Gastroesophageal sphincter (tissue), 3 donors: ENCODE data around the gene DHRS7.

Source experiments
- POLR2A ChIP-seq, 2 donors: fragments of 450-650 bp; IDR thresholded peaks; one replicate each; pipeline ENCODE4 v1.6.1; 2017; ENCODE audit warnings: antibody characterized with exemption in 2 of 2, mild to moderate bottlenecking in 2 of 2, moderate library complexity in 1 of 2
- TF ChIP-seq, protein P1 (sequence below), 4 experiments: fragments of 200-600 bp in 2 of 4; fragments of 450-650 bp in 2 of 4; sonication (generic) in 1 of 4; IDR thresholded peaks; one replicate each; pipeline ENCODE4 v1.5.1; 2017 to 2019; ENCODE audit warnings: antibody characterized with exemption in 4 of 4, mild to moderate bottlenecking in 2 of 4, moderate library complexity in 2 of 4

DNA sequence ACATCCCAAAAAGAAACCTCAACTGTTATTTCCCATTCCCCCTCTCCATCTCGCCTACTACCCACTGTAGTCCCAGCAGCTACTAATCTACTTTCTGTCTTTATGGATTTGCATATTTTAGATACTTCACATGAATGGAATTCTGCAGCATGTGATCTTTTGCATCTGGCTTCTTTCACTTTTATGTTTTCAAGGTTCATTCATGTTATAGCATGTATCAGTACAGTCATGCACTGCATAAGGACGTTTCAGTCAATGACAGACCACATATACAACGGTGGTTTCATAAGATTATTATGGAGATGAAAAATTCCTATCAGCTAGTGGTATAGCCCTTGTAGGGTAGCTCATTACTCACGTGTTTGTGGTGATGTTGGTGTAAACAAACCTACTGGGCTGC lies 49.0 kb downstream of the DHRS7 start:
- TF ChIP-seq, protein P1, sequence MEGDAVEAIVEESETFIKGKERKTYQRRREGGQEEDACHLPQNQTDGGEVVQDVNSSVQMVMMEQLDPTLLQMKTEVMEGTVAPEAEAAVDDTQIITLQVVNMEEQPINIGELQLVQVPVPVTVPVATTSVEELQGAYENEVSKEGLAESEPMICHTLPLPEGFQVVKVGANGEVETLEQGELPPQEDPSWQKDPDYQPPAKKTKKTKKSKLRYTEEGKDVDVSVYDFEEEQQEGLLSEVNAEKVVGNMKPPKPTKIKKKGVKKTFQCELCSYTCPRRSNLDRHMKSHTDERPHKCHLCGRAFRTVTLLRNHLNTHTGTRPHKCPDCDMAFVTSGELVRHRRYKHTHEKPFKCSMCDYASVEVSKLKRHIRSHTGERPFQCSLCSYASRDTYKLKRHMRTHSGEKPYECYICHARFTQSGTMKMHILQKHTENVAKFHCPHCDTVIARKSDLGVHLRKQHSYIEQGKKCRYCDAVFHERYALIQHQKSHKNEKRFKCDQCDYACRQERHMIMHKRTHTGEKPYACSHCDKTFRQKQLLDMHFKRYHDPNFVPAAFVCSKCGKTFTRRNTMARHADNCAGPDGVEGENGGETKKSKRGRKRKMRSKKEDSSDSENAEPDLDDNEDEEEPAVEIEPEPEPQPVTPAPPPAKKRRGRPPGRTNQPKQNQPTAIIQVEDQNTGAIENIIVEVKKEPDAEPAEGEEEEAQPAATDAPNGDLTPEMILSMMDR (IDR thresholded peaks at IDR 0.05), result no peak
- TF ChIP-seq POLR2A (IDR thresholded peaks at IDR 0.05), result no peak
